Stimulated activated CD4-positive, alpha-beta T cell treated with anti-CD3 and anti-CD28 coated beads, Interleukin-1b, Interleukin-23, amount 100 ng/mL, for 4 hours (primary cell): Measurements from ENCODE around the gene RPS21.
A peak's percentile ranks its signal among the peaks of the same experiment; 100 is the strongest.

Source experiments
- DNase-seq, 2 donors: peaks; one replicate each; pipeline ENCODE4 v3.0.0-alpha.2; 2020; ENCODE audit warnings: low read depth in 2 of 2

The RPS21 gene

DNA sequence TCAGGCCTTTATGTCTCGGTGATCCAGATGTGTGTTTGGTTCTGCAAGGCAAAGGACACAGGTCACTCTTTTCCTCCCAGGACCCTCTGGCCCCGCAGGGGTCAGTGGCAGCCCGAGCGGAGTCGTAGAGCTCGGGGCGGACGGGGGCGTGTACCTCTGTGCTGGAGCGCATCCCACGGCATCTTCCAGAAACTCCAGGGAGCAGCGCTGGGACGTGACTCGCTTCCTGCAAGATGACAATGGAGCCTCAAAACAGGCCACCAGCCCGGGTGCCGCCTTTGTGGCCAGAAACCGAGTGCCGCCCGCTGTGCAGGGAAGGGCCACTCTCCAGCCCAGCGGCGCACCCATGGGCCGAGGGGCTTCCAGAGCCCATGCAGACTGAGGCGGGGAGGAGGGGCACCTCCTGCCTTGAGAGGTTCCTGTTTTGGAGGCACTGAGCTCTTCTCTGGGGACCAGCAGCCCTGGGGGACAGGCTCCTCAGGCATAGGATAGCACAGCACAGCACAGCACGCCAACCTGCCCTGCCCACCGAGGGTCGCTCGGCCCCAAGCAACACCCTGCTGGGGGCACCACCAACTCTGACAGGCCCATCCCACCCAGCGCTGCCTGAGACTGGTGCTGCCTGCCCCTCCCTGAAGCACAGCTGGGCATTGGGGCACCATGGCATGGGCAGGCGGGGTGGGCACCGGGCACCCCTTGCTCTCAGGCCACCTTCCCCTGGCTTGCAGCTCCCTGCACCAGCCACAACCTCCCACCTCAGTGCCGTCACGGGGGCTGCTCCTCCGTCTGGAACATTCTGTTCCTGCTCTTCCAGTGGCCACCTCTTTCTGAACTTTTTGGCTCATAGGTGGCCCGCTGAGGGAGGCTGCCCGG is 9.7 kb downstream of the RPS21 start:
- DNase-seq, result no peak

DNA sequence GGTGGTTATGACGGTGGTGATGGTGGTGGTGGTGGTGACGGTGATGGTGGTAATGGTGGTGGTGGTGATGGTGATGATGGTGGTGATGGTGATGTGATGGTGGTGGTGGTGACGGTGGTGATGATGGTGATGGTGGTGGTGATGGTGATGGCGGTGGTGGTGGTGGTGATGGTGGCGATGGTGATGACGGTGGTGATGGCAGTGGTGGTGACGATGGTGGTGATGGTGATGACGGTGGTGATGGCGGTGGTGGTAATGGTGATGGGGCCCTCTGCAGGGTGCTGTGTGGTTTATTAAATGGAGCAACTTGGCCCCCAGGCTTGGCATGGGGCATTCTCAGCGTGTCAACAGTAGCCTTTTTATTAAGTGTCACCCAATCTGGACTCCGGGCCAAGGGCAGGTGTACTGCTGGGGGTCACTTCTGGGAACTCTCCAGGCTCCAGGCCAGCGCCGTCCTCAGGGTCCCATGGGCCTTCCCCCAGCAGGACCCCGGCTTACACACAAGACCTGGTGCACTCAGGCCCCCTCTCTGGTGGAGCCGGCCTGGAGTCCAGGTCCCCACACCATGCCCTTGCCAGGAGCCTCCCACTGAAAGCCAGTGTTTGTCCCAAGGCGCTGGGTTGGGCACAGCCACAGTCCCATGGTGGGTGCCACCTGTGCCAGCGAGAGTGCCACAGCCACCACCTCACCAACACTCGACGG is 11.4 kb downstream of the RPS21 start:
- DNase-seq, result no peak

DNA sequence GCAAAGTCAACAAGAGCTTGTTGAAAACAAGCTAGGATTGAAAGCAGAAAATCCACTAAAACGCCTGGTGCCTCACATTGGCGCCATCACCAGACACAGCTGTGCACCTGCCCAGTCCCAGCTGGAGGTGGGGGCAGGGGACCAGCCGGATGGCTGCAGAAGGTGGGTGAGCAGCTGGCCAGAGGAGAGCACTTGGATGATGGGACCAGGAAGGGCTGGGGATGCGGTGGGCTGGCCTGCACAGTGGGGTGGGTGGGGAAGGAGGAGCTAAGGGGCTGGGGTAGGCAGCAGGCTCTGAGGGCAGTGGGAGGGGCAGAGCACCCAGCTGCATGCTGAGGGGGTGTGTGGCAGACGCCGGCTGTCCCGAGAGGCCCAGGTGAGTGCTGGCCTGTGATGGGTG is 13.1 kb downstream of the RPS21 start:
- no peak for DNase-seq

DNA sequence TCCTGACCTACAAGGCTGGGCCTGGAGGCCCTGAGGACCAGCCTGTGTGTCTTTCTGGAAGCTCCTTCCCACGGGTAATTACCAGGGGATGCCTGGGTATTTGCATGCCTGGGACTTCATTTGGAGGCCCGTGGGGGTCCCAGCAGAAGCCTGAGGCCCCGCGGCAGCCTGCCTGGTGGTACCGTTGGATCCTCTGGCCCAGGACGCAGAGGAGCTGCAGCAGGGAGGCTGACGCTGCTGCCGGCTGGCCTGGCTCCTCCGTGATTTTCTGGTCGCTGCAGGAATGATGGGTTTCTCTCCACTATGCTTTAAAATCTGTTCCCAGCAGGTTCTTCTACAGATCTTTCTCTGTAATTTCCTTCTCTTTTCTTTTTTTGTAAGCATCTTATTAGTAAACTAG is 13.6 kb downstream of the RPS21 start:
- no peak for DNase-seq

DNA sequence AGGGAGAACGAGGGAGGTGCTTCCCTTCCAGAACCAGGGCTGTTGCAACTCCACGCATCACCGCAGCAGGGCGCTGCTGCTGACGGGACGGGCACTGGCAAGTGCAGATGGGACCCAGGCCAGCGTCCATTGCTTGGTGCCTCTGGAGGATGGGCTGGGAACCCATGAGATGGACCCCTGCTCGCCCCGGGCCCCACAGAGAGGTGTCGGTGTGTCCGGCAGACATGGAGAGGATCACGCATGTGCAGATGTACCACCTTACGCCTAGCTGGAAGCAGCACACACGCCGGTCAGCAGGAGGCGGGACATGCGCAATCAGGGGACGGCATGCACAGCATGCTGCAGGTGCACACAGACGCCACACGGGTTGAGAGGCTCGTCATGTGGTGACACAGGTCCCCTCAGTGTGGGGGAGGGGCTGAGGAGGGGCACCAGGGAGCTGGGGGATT is 14.5 kb downstream of the RPS21 start:
- DNase-seq, result no peak

DNA sequence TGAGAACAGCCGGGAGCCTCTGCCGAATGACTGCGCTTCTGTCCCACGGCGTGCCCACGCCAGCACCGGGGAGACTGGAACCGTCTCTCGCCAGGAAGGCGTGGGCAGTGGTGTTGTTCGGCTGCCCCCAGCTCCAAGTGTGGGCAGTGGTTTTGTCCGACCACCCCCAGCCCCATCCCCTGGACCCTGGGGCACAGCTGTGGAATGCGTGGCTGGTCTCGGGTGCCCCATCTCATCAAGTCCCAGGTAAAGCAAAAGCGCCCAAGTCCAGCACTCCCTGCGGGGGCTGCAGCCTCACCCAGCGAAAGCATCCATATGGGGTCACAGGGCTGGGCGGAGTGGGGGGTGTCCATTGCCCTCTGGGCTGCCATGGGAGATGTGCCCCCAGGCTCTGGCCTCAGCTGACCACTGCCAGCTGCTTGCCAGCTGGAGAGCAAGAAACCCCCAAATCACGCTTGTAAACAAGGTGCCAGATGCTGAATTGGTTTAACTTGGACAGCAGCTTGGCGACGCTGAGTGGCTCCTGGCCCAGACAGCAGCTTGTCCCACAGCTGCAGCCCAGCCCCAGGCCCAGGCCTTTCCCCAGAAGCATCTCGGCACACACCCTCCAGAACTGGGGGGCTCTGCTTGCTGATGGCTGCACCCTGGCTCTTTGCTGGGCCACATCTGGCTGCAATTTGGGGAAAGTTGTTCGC is 15.7 kb downstream of the RPS21 start:
- DNase-seq, result no peak

DNA sequence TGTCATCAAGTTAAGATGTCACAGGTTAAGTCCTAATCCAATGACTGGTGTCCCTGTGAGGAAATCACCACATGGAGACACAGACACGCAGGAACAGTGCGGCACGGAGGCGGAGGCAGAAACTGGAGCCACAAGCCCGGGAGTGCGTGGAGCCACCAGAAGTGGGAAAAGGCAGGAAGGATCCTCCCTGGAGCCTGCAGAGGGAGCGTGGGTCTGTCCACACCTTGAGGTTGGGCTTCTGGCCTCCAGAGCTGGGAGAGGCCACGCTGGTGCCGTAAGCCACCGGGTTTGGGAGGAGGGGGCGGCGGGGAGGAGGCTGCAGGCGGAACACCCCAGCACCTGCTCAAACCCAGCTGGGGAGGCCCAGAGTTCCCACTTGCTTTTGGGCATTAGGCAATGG is 16.4 kb downstream of the RPS21 start:
- DNase-seq, result no peak

DNA sequence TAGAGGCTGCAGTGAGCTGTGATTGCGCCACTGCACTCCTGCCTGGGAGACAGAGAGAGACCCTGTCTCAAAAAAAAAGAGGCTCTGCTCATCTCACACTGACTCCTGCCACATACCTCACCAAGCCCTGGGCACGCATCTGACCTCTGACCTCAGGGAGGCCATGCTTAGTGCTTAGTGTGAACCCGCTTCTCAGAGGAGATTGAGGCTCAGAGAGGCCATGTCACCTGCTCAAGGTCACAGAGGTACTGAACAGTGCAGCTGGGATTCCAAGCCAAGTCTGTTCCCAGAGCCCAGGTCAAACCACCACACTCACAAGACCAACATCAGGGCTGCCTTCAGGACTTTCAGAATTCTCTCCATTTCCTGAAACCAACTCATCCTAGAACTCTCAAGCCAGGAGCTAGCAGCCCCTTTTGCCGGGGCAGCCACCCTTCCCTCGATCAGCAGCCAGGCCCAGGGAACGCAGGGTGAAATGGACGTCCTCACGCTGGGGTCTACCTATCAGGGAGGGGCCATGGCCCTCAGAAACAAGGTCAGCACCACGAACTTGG is 17.3 kb downstream of the RPS21 start:
- no peak for DNase-seq

DNA sequence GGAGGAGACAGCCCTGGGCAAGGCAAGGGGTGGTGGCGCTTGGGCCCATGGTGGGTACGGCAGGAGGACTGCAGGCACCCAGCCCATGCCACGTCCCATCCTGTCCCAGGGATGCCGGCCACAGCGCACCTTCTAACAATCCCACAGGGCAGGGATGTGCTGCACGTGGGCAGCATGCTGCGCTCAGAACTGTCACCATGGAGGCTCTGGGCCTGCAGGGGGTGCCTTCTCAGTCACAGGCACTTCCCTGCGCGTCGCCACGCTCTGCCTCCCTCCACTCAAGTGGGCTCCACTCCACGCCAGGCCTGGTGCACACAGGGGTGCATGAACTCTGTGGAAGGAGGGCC is 17.8 kb downstream of the RPS21 start:
- no peak for DNase-seq

DNA sequence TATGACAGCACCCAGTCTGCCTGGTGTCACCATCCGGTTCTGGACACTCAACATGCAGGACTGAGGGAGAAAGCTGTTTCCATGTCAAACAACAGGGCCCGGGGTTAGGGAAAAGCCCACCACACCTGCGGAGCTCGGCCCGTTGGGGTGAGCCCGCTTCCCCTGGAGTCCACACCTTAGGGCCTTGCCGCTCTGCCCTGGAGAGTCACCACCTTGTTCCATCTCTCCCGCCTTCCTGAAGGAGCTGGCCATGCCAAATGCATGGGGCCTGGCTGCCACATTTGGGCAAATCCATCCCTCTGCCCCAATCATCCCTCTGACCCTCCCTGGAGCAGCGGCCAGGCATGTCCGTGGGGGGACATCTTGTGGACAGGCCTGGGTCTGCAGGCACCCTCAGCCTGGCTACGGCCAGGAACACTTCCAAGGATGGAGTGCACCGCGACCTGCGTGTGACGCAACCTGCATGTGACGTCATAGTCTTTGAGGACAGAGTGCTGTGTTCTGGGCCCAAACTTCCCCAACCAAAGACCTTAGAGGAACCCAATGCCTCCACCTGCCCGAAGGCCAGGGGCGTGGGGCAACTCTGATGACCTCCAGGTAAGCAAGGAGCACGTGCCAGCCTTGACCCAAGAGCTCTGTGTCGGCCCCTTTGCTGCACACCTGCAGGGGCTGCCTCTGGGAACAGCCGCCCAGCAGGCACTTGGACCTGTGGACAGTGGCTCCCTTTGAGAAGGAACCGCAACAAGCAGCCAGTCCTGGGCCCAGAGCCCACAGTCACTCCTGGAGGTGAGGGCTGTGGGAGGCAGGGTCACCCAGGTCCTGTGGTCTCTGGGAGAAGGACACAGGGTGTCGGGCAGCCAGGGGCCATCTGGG is 18.4 kb downstream of the RPS21 start:
- no peak for DNase-seq

DNA sequence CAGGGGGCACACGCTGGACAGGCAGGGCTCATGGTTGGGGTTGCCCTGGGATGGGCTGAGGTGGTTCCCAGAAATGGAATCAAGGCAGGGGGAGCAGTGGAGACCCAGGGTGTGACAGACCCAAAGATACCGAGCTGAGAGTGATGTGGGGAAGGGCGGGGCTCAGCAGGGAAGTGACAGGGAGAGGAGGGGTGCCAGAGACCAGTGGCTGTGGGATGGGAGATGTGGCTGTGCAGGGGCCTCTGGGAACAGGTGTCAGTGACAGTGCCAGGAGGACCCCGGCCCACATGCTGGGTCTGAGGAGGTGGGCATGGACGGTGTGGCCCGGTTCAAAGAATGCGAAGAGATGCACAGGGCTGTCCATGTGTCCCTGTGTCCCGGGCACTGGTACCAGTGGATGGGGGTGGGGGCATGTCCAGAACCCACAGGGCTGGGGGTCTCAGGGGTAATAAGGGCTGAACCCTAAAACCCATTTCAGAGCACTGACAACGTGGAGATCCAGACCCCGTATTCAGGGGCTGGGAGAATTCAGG is 19.1 kb downstream of the RPS21 start:
- DNase-seq, result no peak

DNA sequence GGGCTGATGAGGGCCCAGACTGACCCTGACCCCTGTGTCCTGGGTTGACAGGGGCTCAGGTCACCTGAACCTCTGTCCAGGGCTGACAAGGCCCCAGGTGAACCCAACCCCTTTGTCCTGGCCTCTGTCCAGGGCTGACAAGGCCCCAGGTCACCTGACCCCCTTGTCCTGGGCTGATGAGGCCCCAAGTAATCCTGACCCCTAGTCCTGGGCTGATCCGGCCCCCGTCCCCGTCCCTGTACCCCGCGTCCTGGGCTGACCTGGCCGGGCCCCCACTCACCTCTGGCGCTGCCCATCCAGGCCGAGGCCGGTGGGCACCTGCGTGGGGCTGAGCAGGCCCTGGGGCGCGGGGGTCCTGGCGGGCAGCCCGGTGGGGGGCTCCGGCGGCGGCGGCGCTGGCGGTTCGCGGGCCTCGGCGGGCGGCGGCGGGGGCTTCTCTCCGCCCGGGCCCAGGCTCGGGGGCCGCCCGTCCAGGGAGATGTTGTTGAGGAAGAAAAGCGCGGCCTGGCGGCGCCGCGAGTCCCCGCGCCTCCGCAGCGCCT is 19.8 kb downstream of the RPS21 start:
- DNase-seq, result no peak

DNA sequence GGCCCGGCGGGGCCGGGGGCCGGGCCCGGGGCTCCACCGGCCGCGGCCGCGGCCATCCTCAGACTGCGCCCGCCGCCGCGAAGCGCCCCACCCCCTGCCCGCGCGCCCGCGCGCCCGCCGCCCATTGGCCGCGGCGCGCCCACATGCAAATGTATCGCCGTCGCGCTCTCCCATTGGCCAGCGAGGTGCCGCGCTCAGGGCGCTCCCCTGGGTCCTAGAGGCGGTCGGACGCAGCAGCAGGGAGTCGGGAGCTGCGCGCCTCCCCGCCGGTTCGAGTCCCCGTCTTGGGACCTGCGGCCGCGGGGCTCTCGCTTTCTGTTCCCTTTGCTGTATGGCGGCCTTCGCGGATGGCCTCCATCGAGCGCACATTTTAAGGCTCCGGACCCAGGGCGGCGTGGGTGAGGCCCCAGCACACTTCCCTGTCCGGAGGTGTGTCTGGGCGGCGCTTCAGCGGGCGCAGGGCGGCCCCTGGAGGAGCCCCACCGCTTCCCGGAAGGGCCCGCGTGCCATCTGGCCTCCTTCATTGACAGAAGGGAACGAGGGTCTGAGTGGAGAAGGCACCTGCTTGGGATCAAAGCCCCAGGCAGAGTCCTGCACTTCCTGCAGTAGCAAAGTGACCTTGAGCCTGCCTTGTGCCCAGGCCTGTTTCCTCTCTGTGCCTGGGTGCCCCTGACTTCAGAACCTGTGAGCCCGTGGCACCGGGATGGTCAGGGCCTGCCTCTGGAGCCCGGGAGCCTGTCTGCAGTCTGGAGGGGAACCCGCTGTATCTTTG is 20.5 kb downstream of the RPS21 start, which contains the start of gene CABLES2:
Gene CABLES2 (minus strand): TSS at position 65 of the 772 bp plus-strand sequence. CDS start 9 bp downstream, at position 56.
- DNase-seq, result peak; percentile 79 to 87

DNA sequence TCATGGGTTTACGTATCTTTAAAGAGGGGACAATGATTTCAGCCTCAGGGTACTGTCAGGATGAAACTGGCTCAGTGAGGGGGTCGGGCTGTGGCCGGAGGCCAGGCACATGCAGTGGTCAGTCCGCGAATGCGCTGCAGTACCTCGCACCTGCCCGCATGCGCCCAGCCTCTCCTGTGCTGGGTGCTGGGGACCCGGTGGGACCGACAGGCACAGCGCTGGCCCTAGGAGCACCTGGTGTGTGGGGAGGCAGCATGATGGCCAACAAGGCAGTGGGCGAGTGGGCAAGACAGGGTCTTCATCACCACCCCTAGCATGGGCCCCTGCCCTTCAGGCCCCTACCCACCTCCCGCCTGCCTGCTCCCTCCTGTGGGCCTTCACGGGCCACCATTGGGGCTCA is 21.2 kb downstream of the RPS21 start:
- DNase-seq, result no peak

DNA sequence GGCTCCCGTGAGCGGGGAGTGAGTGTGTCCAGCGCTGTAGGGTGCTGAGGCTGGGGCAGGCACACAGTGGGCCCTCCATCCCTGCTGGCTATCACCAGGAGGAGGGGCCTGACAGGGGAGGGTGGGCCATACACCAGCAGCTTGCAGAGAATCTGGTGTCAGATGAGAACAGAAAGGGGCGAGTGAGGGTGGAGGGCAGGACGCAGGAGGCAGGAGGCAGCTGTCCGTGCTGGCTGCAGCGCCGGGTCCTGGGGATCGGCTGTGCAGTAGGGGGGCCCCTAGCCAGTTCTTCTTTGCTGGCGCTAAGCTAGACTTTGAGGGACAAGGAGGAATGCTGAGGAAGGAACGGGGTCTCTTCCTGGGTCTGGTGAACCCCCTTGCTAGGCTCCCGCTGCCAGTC is 21.7 kb downstream of the RPS21 start:
- DNase-seq, result no peak

DNA sequence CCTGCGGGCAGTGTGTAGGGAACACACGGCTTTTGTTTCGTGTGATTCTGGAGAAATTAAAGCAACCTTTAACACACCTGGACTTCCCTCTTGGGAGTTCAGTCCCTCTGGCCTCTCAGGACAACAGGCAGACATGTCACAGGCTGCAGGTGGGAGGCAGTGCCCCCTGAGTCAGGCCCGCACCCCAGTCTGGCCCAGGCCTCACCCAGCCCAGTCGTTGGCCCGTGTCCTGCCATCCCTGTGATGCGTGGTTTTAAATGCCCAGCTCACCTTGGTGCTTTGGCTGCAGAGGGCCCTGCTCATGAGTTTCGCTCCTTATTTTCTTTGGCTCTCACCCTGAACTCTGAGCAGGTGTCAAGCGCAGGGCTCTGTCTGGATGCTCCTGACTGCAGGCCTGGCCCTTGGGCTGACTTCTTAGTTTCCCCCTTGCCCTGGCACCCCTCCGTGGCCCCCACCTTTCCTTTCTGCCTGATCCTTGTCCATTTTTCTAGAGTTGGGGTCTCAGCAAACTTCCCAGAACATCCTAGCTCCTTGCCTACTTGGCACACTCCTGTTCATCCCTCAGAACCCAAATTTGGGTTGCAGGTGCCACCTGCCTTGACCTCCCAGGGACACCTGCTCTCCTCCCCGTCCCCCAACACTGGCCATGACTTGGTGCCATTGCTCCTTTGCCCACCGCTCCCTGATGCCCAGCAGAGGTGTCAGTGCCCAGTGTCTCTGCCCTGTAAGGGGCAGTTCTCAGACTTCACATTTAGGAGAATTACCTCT is 22.4 kb downstream of the RPS21 start:
- DNase-seq, result no peak

DNA sequence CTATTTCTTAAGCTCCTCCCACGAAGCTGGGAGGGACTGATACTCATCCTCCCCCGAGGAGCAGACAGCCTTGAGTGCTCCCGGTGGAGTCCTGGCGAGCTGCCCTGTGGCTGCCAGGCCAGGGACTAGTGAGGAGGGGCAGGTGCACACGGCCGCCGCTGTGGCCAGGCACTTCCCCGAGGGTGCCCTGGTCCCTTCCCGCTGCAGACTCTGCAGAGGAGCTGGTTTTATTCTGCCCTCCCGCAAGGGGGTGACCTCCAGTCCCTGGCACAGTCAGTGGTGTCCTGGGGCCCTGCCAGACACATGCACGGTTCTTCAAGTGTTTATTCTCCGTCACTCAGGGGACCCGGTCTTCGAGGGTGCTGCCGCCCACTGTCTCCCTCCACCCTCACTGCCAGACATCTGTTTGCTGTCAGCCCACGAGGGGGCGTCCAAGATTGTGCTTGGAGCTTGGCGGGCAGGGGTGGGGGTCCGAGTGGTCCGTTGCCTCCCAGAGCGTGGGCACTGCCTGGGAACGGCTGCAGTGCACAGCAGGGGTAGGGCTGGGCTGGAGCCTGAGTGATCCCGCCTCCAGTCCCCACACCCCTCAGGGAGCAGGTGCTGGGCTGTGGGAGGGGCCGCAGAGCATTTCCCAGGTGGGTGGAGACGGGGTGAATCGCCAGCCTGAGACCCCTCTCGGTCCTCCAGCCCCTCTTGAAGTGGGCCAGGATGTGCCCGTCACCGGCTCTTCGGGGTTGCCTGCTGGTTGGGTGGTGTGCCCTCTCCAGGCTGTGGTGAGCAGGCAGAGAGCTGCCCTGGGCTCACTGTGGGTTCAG is 23.2 kb downstream of the RPS21 start:
- DNase-seq, result peak; percentile 18 to 29

DNA sequence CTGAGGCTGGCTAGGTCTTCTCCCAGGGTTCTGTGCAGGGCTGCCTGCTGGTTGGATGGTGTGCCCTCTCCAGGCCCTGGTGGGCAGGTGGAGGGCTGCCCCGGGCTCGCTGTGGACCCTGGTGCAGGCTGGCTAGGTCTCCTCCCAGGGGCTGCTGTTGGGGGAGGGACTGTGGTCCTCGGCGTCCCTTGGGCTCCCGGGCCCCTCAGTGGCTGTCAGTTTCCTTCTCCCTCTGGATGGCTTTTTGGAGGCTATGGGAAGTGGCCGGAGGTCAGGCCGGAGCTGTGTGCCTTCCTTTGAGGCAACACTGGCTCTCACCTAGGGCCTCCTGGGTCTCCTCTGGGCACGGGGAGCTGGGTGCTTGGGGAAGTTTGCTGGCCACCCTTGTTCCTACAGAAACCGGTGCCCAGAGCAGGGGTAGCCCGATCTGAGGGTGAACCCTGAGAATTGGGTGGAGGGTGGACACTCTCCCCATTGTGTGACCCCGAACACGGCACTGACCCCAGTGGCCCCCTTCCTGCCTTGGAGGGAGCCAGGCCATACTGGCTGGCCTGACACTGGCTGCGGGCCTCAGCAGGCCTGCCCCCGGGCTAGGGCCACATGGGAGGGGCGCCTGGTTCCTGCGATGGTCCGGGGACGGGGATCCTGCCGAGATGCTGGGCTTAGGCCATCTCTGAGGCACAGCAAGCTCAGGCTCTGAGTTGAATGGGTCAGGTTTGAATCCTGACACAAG is 24.0 kb downstream of the RPS21 start:
- DNase-seq, result no peak
